ENCODE data around the gene MANSC1.

Gene MANSC1

DNA sequence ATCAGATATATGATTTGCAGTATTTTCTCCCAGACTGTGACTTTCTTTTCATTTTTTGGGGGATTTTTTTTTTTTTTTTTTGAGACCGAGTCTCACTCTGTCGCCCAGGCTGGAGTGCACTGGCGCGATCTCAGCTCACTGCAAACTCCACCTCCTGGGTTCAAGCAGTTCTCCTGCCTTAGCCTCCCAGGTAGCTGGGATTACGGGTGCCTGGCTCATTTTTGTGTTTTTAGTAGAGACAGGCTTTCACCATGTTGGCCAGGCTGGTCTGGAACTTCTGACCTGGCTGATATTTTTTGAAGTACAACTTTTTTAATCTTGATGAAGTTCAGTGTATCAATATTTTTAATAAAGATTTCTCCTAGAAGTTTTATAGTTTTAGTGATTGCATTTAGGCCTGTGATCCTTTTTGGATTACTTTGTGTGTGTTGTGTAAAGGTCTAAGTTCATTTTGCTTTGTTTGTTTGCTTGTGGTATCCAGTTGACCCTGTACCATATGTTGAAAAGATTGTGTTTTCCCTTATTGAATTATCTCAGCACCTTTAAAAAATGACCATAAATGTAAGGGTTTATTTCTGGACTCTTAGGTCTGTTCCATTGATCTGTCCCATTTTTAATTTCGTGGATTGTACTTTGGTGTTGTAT lies 31.0 kb upstream of the MANSC1 start:
- peaks cover 4% of the 10 kb centered on the region; the same call in 1 of the 2 replicates for H3F3A ChIP-seq (ENCODE audit: control insufficient read depth, insufficient read depth)
- TF ChIP-seq, protein P1, sequence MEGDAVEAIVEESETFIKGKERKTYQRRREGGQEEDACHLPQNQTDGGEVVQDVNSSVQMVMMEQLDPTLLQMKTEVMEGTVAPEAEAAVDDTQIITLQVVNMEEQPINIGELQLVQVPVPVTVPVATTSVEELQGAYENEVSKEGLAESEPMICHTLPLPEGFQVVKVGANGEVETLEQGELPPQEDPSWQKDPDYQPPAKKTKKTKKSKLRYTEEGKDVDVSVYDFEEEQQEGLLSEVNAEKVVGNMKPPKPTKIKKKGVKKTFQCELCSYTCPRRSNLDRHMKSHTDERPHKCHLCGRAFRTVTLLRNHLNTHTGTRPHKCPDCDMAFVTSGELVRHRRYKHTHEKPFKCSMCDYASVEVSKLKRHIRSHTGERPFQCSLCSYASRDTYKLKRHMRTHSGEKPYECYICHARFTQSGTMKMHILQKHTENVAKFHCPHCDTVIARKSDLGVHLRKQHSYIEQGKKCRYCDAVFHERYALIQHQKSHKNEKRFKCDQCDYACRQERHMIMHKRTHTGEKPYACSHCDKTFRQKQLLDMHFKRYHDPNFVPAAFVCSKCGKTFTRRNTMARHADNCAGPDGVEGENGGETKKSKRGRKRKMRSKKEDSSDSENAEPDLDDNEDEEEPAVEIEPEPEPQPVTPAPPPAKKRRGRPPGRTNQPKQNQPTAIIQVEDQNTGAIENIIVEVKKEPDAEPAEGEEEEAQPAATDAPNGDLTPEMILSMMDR (IDR thresholded peaks at IDR 0.05; ENCODE audit: low read depth, low read length, poor library complexity, severe bottlenecking) = no peak
- no peak for TF ChIP-seq EZH2phosphoT487 (IDR thresholded peaks at IDR 0.05; ENCODE audit: borderline replicate concordance, low read length)
- H3K27me3 ChIP-seq (ENCODE audit: control insufficient read depth, low read length) = no peaks in the 10 kb centered on the region
- H3K4me2 ChIP-seq (ENCODE audit: low read length) = no peak overlapping the region
- H3K4me3 ChIP-seq (ENCODE audit: low read length) = no peak overlapping the region
- H3K79me2 ChIP-seq (ENCODE audit: control insufficient read depth, low read length) = 0 out of 2 replicates have a peak, but pooled peaks cover 2% of the 10 kb centered on the region
- H3K36me3 ChIP-seq (ENCODE audit: control insufficient read depth, low read length) = 0 out of 2 replicates have a peak, but pooled peaks cover 2% of the 10 kb centered on the region
- H3K4me1 ChIP-seq (ENCODE audit: control insufficient read depth, low read length) = peaks cover 5% of the 10 kb centered on the region
- H3K9me3 ChIP-seq (ENCODE audit: control insufficient read depth, insufficient read depth, low read length) = no peaks in the 10 kb centered on the region
- H3K27ac ChIP-seq (ENCODE audit: low read depth, low read length) = no peak overlapping the region
- no peaks in the 10 kb centered on the region for H4K20me1 ChIP-seq (ENCODE audit: control insufficient read depth, insufficient read depth, low read depth, low read length)
- no peaks in the 10 kb centered on the region for H3K9me2 ChIP-seq (replicated peaks; ENCODE audit: control insufficient read depth, low read length)

DNA sequence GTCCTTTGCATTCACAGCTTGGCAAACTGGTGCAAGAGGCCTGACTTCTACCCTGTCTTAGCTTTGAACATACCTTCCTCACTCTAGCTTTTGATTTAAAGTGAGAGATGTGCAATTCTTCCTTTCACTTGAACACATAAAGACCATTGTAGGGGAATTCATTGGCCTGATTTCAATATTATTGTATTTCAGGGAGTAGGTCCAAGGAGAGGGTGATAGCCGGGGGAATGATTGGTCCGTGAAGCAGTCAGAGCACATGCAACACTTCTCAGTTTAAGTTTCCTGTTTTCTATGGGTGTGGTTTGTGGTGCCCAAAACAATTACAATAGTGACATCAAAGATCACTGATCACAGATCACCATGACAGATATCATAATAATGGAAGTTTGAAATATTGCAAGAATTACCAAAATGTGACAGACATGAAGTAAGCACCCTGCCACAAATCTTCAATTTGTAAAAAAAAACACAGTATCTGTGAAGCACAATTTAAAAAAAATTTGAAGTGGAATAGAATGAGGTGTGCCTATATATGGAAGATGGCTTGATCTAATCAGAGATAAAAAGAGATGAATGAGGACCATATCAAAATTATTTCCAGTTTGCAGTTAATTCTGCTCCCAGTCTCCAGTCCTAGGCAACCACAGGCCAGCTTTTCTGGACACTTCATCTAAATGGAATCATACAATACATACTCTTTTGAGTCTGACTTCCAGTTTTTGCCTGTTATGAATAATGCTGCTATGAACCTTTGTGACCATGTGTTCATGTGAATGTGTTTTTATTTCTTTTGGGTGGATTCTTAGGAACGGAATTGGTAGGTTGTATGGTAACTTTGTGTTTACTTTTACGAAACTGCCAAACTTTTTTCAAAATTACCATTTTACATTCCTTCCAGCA lies 30.0 kb upstream of the MANSC1 start:
- H3K79me2 ChIP-seq (ENCODE audit: control insufficient read depth, low read length) = 0 out of 2 replicates have a peak, but pooled peaks cover 2% of the 10 kb centered on the region
- H3K27me3 ChIP-seq (ENCODE audit: control insufficient read depth, low read length) = no peaks in the 10 kb centered on the region
- 0 out of 2 replicates have a peak, but pooled peaks cover under 1% of the 10 kb centered on the region for H3K36me3 ChIP-seq (ENCODE audit: control insufficient read depth, low read length)
- no peaks in the 10 kb centered on the region for H3K9me3 ChIP-seq (ENCODE audit: control insufficient read depth, insufficient read depth, low read length)
- H3K27ac ChIP-seq (ENCODE audit: low read depth, low read length) = no peak overlapping the region
- TF ChIP-seq EZH2phosphoT487 (IDR thresholded peaks at IDR 0.05; ENCODE audit: borderline replicate concordance, low read length) = no peak
- TF ChIP-seq, protein P1 (IDR thresholded peaks at IDR 0.05; ENCODE audit: low read depth, low read length, poor library complexity, severe bottlenecking) = no peak
- peaks cover 5% of the 10 kb centered on the region for H3K4me1 ChIP-seq (ENCODE audit: control insufficient read depth, low read length)
- no peaks in the 10 kb centered on the region for H4K20me1 ChIP-seq (ENCODE audit: control insufficient read depth, insufficient read depth, low read depth, low read length)
- H3F3A ChIP-seq (ENCODE audit: control insufficient read depth, insufficient read depth) = peaks cover 4% of the 10 kb centered on the region; the same call in 1 of the 2 replicates
- no peak overlapping the region for H3K4me2 ChIP-seq (ENCODE audit: low read length)
- no peaks in the 10 kb centered on the region for H3K9me2 ChIP-seq (replicated peaks; ENCODE audit: control insufficient read depth, low read length)
- no peak overlapping the region for H3K4me3 ChIP-seq (ENCODE audit: low read length)

DNA sequence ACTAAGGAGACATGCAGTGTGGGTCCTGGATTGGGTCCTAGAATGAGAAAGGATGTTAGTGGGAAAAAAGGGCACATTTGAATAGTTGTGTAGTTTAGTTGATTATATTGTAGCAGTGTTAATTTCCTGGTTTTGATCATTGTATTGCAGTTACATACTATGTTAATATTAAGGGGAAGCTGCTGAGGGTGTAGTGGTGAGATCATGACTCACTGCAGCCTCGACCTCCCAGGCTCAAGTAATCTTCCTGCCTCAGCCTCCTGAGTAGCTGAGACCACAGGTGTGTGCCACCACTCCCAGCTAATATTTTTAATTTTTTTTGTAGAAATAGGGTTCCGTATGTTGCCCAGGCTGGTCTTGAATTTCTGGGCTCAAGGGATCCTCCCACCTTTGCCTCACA lies 28.6 kb upstream of the MANSC1 start:
- Histone ChIP-seq H3K9me3 (ENCODE audit: control insufficient read depth, insufficient read depth, low read length) (no peaks in the 10 kb centered on the region), H3K4me3 (ENCODE audit: low read length) (no peak overlapping the region), H3K4me2 (ENCODE audit: low read length) (no peak overlapping the region), H3F3A (ENCODE audit: control insufficient read depth, insufficient read depth) (peaks cover 4% of the 10 kb centered on the region; the same call in 1 of the 2 replicates), H3K27me3 (ENCODE audit: control insufficient read depth, low read length) (no peaks in the 10 kb centered on the region), H3K9me2 (replicated peaks; ENCODE audit: control insufficient read depth, low read length) (no peaks in the 10 kb centered on the region), H3K36me3 (ENCODE audit: control insufficient read depth, low read length) (no peaks in the 10 kb centered on the region), H3K27ac (ENCODE audit: low read depth, low read length) (no peak overlapping the region), H3K4me1 (ENCODE audit: control insufficient read depth, low read length) (peaks cover 5% of the 10 kb centered on the region), H4K20me1 (ENCODE audit: control insufficient read depth, insufficient read depth, low read depth, low read length) (no peaks in the 10 kb centered on the region), H3K79me2 (ENCODE audit: control insufficient read depth, low read length) (0 out of 2 replicates have a peak, but pooled peaks cover 2% of the 10 kb centered on the region)
- TF ChIP-seq, protein P1 (IDR thresholded peaks at IDR 0.05; ENCODE audit: low read depth, low read length, poor library complexity, severe bottlenecking) = no peak
- TF ChIP-seq EZH2phosphoT487 (IDR thresholded peaks at IDR 0.05; ENCODE audit: borderline replicate concordance, low read length) = no peak

Measured in DOHH2 (cell line).